IPS-15b (cell line): ENCODE data around the gene ABCA7.
A peak's percentile ranks its signal among the peaks of the same experiment; 100 is the strongest.

ENCODE experiments used
- H3K27me3 ChIP-seq: one replicate; pipeline ENCODE4 v1.6.1; 2013; ENCODE audit warnings: low read length; ENCODE audit not compliant: control insufficient read depth, insufficient read depth
- H3K36me3 ChIP-seq: one replicate; pipeline ENCODE4 v1.6.1; 2013; ENCODE audit warnings: low read length; ENCODE audit not compliant: control insufficient read depth, insufficient read depth
- H3K4me1 ChIP-seq: one replicate; pipeline ENCODE4 v1.6.1; 2013; ENCODE audit warnings: mild to moderate bottlenecking, low read length; ENCODE audit not compliant: control insufficient read depth, insufficient read depth
- H3K4me3 ChIP-seq: one replicate; pipeline ENCODE4 v1.5.1; 2013; ENCODE audit warnings: low read depth, low read length
- H3K9ac ChIP-seq: one replicate; pipeline ENCODE4 v1.6.1; 2013; ENCODE audit warnings: low read depth, mild to moderate bottlenecking, low read length
- H3K9me3 ChIP-seq: one replicate; pipeline ENCODE4 v1.6.1; 2013; ENCODE audit warnings: mild to moderate bottlenecking, low read length; ENCODE audit not compliant: control insufficient read depth, insufficient read depth

Gene ABCA7

GRCh38 chr19:1060689-1061088, 20.8 kb downstream of the ABCA7 start:
- Histone ChIP-seq H3K9me3 (no peaks in the 10 kb centered on the region), H3K9ac (no peak overlapping the region), H3K4me1 (peaks cover 8% of the 10 kb centered on the region), H3K27me3 (peaks cover 3% of the 10 kb centered on the region), H3K4me3 (no peak overlapping the region), H3K36me3 (peaks cover 13% of the 10 kb centered on the region)

- peak overlapping the region; percentile 47 for H3K9ac ChIP-seq
Observed at GRCh38 chr19:1061987-1062386, 22.1 kb downstream of the ABCA7 start.

GRCh38 chr19:1062387-1063029, 22.6 kb downstream of the ABCA7 start:
- peak overlapping the region; percentile 37 for H3K4me3 ChIP-seq
- H3K9me3 ChIP-seq: no peaks in the 10 kb centered on the region
- peak overlapping the region; percentile 47 for H3K9ac ChIP-seq
- peaks cover 8% of the 10 kb centered on the region for H3K4me1 ChIP-seq
- H3K36me3 ChIP-seq: peaks cover 8% of the 10 kb centered on the region
- H3K27me3 ChIP-seq: peaks cover 3% of the 10 kb centered on the region

More at GRCh38 chr19:1061987-1062386, 22.1 kb downstream of the ABCA7 start:
- H3K4me3 ChIP-seq: peak overlapping the region; percentile 37
- peaks cover 8% of the 10 kb centered on the region for H3K36me3 ChIP-seq
- no peaks in the 10 kb centered on the region for H3K9me3 ChIP-seq
- peaks cover 8% of the 10 kb centered on the region for H3K4me1 ChIP-seq
- peaks cover 3% of the 10 kb centered on the region for H3K27me3 ChIP-seq

GRCh38 chr19:1063030-1063908, 23.4 kb downstream of the ABCA7 start:
- H3K4me3 ChIP-seq: peak overlapping the region; percentile 52
- H3K27me3 ChIP-seq: peaks cover 3% of the 10 kb centered on the region
- H3K36me3 ChIP-seq: peaks cover 8% of the 10 kb centered on the region
- H3K9me3 ChIP-seq: no peaks in the 10 kb centered on the region
- no peak overlapping the region for H3K9ac ChIP-seq
- H3K4me1 ChIP-seq: peaks cover 8% of the 10 kb centered on the region

GRCh38 chr19:1063909-1064660, 24.2 kb downstream of the ABCA7 start:
- Histone ChIP-seq H3K27me3 (peaks cover 3% of the 10 kb centered on the region), H3K9me3 (no peaks in the 10 kb centered on the region), H3K9ac (no peak overlapping the region), H3K4me3 (peak overlapping the region; percentile 52), H3K4me1 (peaks cover 8% of the 10 kb centered on the region), H3K36me3 (peaks cover 4% of the 10 kb centered on the region)

GRCh38 chr19:1064661-1065605, 25.0 kb downstream of the ABCA7 start:
- peak overlapping the region; percentile 24 for H3K9ac ChIP-seq
- no peaks in the 10 kb centered on the region for H3K9me3 ChIP-seq
- H3K4me3 ChIP-seq: peak overlapping the region; percentile 52
- peaks cover 3% of the 10 kb centered on the region for H3K27me3 ChIP-seq
- H3K36me3 ChIP-seq: peaks cover 4% of the 10 kb centered on the region
- peaks cover 8% of the 10 kb centered on the region for H3K4me1 ChIP-seq

- H3K27me3 ChIP-seq: peaks cover 3% of the 10 kb centered on the region
- no peak overlapping the region for H3K9ac ChIP-seq
- peaks cover 8% of the 10 kb centered on the region for H3K4me1 ChIP-seq
- peaks cover 4% of the 10 kb centered on the region for H3K36me3 ChIP-seq
- no peaks in the 10 kb centered on the region for H3K9me3 ChIP-seq
- peak overlapping the region; percentile 52 for H3K4me3 ChIP-seq
Observed at GRCh38 chr19:1065606-1066109, 25.8 kb downstream of the ABCA7 start.

GRCh38 chr19:1066251-1066747, 26.4 kb downstream of the ABCA7 start:
- peaks cover 4% of the 10 kb centered on the region for H3K36me3 ChIP-seq
- peak overlapping the region; percentile 48 for H3K4me3 ChIP-seq
- peaks cover 8% of the 10 kb centered on the region for H3K4me1 ChIP-seq
- H3K27me3 ChIP-seq: peaks cover 3% of the 10 kb centered on the region
- no peak overlapping the region for H3K9ac ChIP-seq
- no peaks in the 10 kb centered on the region for H3K9me3 ChIP-seq

- Histone ChIP-seq H3K9me3 (no peaks in the 10 kb centered on the region), H3K4me1 (peaks cover 8% of the 10 kb centered on the region), H3K9ac (no peak within 1 kb of the TSS), H3K4me3 (peak within 1 kb of the TSS; percentile 48), H3K27me3 (peaks cover 3% of the 10 kb centered on the region), H3K36me3 (peaks cover 3% of the 10 kb centered on the region)
Observed at GRCh38 chr19:1066748-1067340, 26.9 kb downstream of the ABCA7 start, which contains the start of gene ARHGAP45. ARHGAP45 (plus strand) TSS chr19:1067167; CDS start chr19:1067406, 239 bp downstream.

GRCh38 chr19:1067341-1067957, 27.5 kb downstream of the ABCA7 start:
- Histone ChIP-seq H3K4me1 (peaks cover 8% of the 10 kb centered on the region), H3K9me3 (no peaks in the 10 kb centered on the region), H3K36me3 (no peaks in the 10 kb centered on the region), H3K27me3 (peaks cover 3% of the 10 kb centered on the region), H3K4me3 (peak overlapping the region; percentile 35), H3K9ac (no peak overlapping the region)
